Measurements from ENCODE around the gene USP35.
"Not testable (repeated sequence)": the region's sequence is repeated elsewhere in the genome, so short reads cannot be mapped to it uniquely, and the experiment has no call there.

GRCh38 chr11:78175862-78176261, 12.9 kb upstream of the USP35 start:
- TF ChIP-seq POLR2A, CTCF, POLR2AphosphoS5 (IDR thresholded peaks at IDR 0.05): not testable (repeated sequence)

All from upper lobe of left lung (tissue), 4 donors.